Esophagus muscularis mucosa (tissue), 3 donors: ENCODE measurements around the gene SKP2.

ENCODE experiments used
- POLR2A ChIP-seq: fragments of 450-650 bp; IDR thresholded peaks from one replicate; pipeline ENCODE4 v1.6.1; 2017; ENCODE audit warnings: antibody characterized with exemption, moderate library complexity, mild to moderate bottlenecking, low read depth
- POLR2AphosphoS5 ChIP-seq, 2 donors: sonication (generic); formaldehyde crosslinking; IDR thresholded peaks; one replicate each; pipeline ENCODE4 v1.6.1; 2017; ENCODE audit warnings: antibody characterized with exemption in 2 of 2
- TF ChIP-seq, protein P1 (sequence below), 3 experiments: fragments of 200-600 bp in 2 of 3; fragments of 450-650 bp in 1 of 3; sonication (generic) in 2 of 3; IDR thresholded peaks; one replicate each; pipeline ENCODE4 v1.5.1; 2017 to 2019; ENCODE audit warnings: antibody characterized with exemption in 3 of 3, mild to moderate bottlenecking in 2 of 3, moderate library complexity in 1 of 3

DNA sequence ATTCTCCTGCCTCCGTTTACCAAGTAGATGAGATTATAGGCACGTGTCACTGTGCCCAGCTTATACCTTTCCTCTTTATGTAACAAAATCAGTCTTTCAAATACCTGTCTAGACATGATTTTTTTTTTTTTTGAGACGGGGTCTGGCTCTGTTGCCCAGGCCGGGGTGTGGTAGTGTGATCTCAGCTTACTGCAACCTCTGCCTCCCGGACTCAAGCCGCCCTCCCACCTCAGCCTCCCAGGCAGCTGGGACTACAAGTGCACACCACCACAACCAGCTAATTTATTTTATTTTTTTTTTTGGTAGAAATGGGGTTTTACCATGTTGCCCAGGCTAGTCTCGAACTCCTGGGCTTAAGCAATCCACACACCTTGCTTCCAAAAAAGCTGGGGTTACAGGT lies 76.6 kb downstream of the SKP2 start:
- TF ChIP-seq POLR2A (no peak), POLR2AphosphoS5 (IDR thresholded peaks at IDR 0.05) (no peak)
- TF ChIP-seq, protein P1, sequence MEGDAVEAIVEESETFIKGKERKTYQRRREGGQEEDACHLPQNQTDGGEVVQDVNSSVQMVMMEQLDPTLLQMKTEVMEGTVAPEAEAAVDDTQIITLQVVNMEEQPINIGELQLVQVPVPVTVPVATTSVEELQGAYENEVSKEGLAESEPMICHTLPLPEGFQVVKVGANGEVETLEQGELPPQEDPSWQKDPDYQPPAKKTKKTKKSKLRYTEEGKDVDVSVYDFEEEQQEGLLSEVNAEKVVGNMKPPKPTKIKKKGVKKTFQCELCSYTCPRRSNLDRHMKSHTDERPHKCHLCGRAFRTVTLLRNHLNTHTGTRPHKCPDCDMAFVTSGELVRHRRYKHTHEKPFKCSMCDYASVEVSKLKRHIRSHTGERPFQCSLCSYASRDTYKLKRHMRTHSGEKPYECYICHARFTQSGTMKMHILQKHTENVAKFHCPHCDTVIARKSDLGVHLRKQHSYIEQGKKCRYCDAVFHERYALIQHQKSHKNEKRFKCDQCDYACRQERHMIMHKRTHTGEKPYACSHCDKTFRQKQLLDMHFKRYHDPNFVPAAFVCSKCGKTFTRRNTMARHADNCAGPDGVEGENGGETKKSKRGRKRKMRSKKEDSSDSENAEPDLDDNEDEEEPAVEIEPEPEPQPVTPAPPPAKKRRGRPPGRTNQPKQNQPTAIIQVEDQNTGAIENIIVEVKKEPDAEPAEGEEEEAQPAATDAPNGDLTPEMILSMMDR (IDR thresholded peaks at IDR 0.05), result no peak
